ENCODE measurements around the gene TRAF7. TPM values are rescaled to one million over a fixed set of nuclear protein-coding genes. Genes with fewer than 3 reads are reported as not detected.

The TRAF7 gene
- total and polyA plus RNA-seq, 2 of the 8 experiments (the other 6 are each of a cell fraction or from before 2014, with no cell fraction given), result 96.8 to 148 TPM

- Histone ChIP-seq H4K20me1 (replicated peaks in 1 of 2; ENCODE audit: control insufficient read depth in 1 of 2, insufficient read depth in 2 of 2, low read length in 2 of 2) (peaks cover 4 to 14% of the 10 kb centered on the region in 2 experiments), H3K36me3 (ENCODE audit: control insufficient read depth in 2 of 4, insufficient read depth in 4 of 4, low read length in 3 of 4) (no peaks in the 10 kb centered on the region), H3K4me1 (replicated peaks in 1 of 4; ENCODE audit: control insufficient read depth in 3 of 4, insufficient read depth in 4 of 4, low read length in 3 of 4) (peaks cover 0 to 10% (median 3%) of the 10 kb centered on the region in 4 experiments; a peak in 4 of 7 replicates), H3K79me1 (ENCODE audit: low read depth, low read length) (no peaks in the 10 kb centered on the region), H3K79me2 (ENCODE audit: control insufficient read depth in 1 of 2, insufficient read depth in 2 of 2, low read length in 2 of 2) (no peaks in the 10 kb centered on the region), H4K5ac (ENCODE audit: insufficient read length, low read depth, low read length) (no peak overlapping the region), H3K27me3 (replicated peaks in 1 of 4; ENCODE audit: control insufficient read depth in 3 of 4, extremely low read depth in 1 of 4, insufficient read depth in 3 of 4, low read length in 3 of 4) (peaks cover 4 to 34% (median 24%) of the 10 kb centered on the region in 4 experiments), H3K23ac (ENCODE audit: insufficient read length) (no peak overlapping the region), H2BK120ac (replicated peaks; ENCODE audit: low read depth, low read length) (no peak overlapping the region), H3K23me2 (ENCODE audit: low read depth, low read length) (peaks cover 8% of the 10 kb centered on the region; the same call in 1 of the 2 replicates), H3K14ac (ENCODE audit: insufficient read length) (no peak overlapping the region), H2AK5ac (ENCODE audit: low read depth, low read length) (no peak overlapping the region), H2BK20ac (ENCODE audit: low read length) (no peak overlapping the region), H4K8ac (ENCODE audit: extremely low read depth, insufficient read depth, low read length) (no peak overlapping the region), H3K9ac (replicated peaks in 1 of 4; ENCODE audit: extremely low read depth in 1 of 4, low read depth in 3 of 4, low read length in 3 of 4) (no peak overlapping the region), H3K27ac (ENCODE audit: low read depth, low read length) (no peak overlapping the region), H2AFZ (ENCODE audit: low read length) (no peak overlapping the region), H3K4me2 (ENCODE audit: insufficient read depth in 1 of 2, low read depth in 2 of 2, low read length in 2 of 2) (peak overlapping the region; percentile 52 to 97), H3K4ac (replicated peaks; ENCODE audit: insufficient read length, low read depth, low read length) (no peak overlapping the region), H3K18ac (ENCODE audit: extremely low read depth, low read length) (no peak overlapping the region; the same call in 1 of the 2 replicates), H2BK12ac (ENCODE audit: low read depth, low read length) (no peak overlapping the region), H3K56ac (replicated peaks; ENCODE audit: insufficient read length, low read depth, low read length) (no peak overlapping the region), H3K9me3 (ENCODE audit: insufficient read depth in 2 of 2, low read depth in 1 of 2, low read length in 1 of 2) (no peaks in the 10 kb centered on the region), H3K4me3 (ENCODE audit: extremely low read depth in 1 of 4, insufficient read depth in 2 of 4, low read depth in 3 of 4, low read length in 4 of 4) (peak overlapping the region; percentile 39 to 74 (median 48)), H2BK5ac (ENCODE audit: low read depth, low read length) (no peak overlapping the region), H4K91ac (replicated peaks; ENCODE audit: insufficient read length, low read length) (no peak overlapping the region), H2BK15ac (ENCODE audit: low read length) (no peak overlapping the region)
- 14% methylated on average over 18 of the region's 49 CpGs; no CpG with 5 or more reads in 1 of the 2 experiments for WGBS, 2 experiments (ENCODE audit: extremely low coverage in 1 of 2, insufficient coverage in 1 of 2, insufficient read length in 1 of 2, insufficient replicate concordance in 2 of 2, low coverage in 1 of 2, low lambda C conversion rate in 2 of 2, missing lambda C conversion rate in 1 of 2)
- peak in 1 of 2 experiments; percentile 75 for DNase-seq (ENCODE audit: low read depth in 1 of 2, low spot score in 2 of 2)
- POLR2A ChIA-PET (ENCODE audit: partially characterized antibody), result interaction anchor here (0.7 to 6.9 kb wide), 18 partner anchors 8 to 306 kb away, joined by 3 to 63 read pairs (median 5); partner anchors contain the start of genes BRICD5, DNASE1L2, ECI1 and MLST8
- no peak for FAIRE-seq
- CTCF ChIA-PET (ENCODE audit: partially characterized antibody), result interaction anchor here (0.7 to 3.2 kb wide), 32 partner anchors 8 to 454 kb away, joined by 3 to 26 read pairs (median 4); partner anchors contain the start of genes BRICD5, DNASE1L2, E4F1 and ECI1
- TF ChIP-seq, protein P1, sequence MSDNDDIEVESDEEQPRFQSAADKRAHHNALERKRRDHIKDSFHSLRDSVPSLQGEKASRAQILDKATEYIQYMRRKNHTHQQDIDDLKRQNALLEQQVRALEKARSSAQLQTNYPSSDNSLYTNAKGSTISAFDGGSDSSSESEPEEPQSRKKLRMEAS (IDR thresholded peaks at IDR 0.05), result no peak
- TF ChIP-seq CEBPB (IDR thresholded peaks at IDR 0.05; ENCODE audit: low read depth, low read length) (no peak), ATF3 (IDR thresholded peaks at IDR 0.05; ENCODE audit: insufficient read depth, low read depth, low read length) (no peak), CBX5 (IDR thresholded peaks at IDR 0.05; ENCODE audit: low read depth, low read length) (no peak), JUN (IDR thresholded peaks at IDR 0.05; ENCODE audit: low read depth, low read length) (no peak), RXRA (IDR thresholded peaks at IDR 0.05; ENCODE audit: insufficient read depth, low read depth, low read length) (no peak), ASH2L (IDR thresholded peaks at IDR 0.05; ENCODE audit: low read length) (no peak), KDM4A (IDR thresholded peaks at IDR 0.05; ENCODE audit: low read depth, low read length, severe bottlenecking) (peak; percentile 56), TBP (IDR thresholded peaks at IDR 0.05; ENCODE audit: low read depth, low read length) (no peak), SIN3A (conservative IDR thresholded peaks at IDR 0.05 in 1 of 2, IDR thresholded peaks at IDR 0.05 in 1 of 2; ENCODE audit: low read depth in 1 of 2, low read length in 2 of 2) (peak in 1 of 2 experiments; percentile 68; a peak in 1 of 4 replicates), BRCA1 (IDR thresholded peaks at IDR 0.05; ENCODE audit: low read depth, low read length) (no peak)
These were observed 40.0 kb downstream of the TRAF7 start for GRCh38 chr16:2195322-2196161.
